Measurements from ENCODE around the gene GNS. TPM values are rescaled to one million over a fixed set of nuclear protein-coding genes. Genes with fewer than 3 reads are reported as not detected.

Gene GNS
- total RNA-seq, 1 donor from 2014 or later = 76.7 TPM

DNA sequence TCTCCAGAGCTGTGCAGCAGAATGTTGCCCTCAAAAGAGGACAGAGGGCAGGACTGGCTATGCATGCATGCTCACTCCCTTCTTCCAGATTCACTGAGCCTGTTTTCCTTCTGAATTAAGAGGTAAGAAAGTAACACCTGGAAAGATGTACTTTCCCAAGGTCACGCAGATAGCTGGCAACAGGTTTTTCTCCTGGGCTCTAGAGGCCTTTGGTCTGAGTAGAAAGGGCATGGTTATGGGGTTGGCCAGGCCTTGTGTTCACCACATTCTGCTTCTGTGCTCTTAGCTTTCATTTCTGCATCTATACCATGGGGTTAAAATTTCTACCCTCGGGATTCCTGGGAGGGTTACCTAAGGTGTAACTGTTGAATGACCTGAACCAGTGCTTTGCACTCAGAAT lies 91.4 kb downstream of the GNS start:
- TF ChIP-seq, protein P1, sequence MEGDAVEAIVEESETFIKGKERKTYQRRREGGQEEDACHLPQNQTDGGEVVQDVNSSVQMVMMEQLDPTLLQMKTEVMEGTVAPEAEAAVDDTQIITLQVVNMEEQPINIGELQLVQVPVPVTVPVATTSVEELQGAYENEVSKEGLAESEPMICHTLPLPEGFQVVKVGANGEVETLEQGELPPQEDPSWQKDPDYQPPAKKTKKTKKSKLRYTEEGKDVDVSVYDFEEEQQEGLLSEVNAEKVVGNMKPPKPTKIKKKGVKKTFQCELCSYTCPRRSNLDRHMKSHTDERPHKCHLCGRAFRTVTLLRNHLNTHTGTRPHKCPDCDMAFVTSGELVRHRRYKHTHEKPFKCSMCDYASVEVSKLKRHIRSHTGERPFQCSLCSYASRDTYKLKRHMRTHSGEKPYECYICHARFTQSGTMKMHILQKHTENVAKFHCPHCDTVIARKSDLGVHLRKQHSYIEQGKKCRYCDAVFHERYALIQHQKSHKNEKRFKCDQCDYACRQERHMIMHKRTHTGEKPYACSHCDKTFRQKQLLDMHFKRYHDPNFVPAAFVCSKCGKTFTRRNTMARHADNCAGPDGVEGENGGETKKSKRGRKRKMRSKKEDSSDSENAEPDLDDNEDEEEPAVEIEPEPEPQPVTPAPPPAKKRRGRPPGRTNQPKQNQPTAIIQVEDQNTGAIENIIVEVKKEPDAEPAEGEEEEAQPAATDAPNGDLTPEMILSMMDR (conservative IDR thresholded peaks at IDR 0.05) = no peak
- Mint-ChIP-seq H3K4me1 (ENCODE audit: unreplicated experiment) (peaks cover 54% of the 10 kb centered on the region), H3K27ac (no peak overlapping the region), H3K36me3 (no peaks in the 10 kb centered on the region), H3K4me3 (no peak overlapping the region), H3K9me3 (no peaks in the 10 kb centered on the region), H3K27me3 (no peaks in the 10 kb centered on the region)
- no peak for DNase-seq (ENCODE audit: extremely low spot score, unreplicated experiment)

DNA sequence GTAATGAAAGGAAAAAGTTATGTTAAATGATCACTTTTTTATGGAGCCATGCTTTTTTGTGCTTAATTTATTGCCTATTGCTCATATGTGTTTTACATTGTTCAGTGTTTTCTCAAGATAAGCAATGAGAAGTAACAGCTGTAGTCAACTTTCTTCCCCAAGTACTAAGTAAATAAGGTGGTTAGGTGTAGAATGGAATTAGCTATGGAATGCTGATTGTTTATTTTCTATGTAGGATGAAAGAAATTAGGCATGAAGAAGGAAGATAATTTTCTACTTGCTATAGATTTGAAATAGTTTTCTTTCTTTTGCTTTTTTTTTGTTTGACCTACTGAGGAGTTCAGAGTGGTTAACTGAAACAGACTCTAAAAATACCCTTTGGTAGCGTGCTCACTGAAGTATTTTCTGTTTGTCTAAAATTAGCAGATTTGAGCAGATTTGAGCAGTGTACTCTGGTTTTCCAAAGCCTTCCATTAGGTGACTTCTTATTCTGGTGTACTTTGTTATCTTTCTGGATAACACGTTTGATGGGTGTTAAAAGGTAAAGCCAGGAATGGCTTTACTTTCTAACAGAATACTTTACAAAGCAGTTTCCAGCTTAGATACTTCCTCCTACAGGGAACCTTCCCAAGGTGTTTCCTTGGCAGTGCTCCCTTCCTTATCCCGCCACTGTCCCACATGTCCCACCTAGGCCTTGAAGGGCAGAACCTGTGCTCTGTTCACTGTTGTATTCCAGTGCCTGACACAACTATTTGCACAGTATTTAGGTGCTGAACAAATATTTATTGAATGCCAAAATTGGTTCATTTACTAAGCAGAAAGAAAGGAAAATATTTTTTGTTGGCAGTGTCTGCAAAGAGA lies 92.9 kb downstream of the GNS start:
- TF ChIP-seq, protein P1 (conservative IDR thresholded peaks at IDR 0.05) = no peak
- DNase-seq (ENCODE audit: extremely low spot score, unreplicated experiment) = no peak
- no peaks in the 10 kb centered on the region for H3K36me3 Mint-ChIP-seq
- no peaks in the 10 kb centered on the region for H3K27me3 Mint-ChIP-seq
- H3K4me3 Mint-ChIP-seq = no peak overlapping the region
- H3K27ac Mint-ChIP-seq = no peak overlapping the region
- H3K9me3 Mint-ChIP-seq = no peaks in the 10 kb centered on the region
- peaks cover 50% of the 10 kb centered on the region for H3K4me1 Mint-ChIP-seq (ENCODE audit: unreplicated experiment)

DNA sequence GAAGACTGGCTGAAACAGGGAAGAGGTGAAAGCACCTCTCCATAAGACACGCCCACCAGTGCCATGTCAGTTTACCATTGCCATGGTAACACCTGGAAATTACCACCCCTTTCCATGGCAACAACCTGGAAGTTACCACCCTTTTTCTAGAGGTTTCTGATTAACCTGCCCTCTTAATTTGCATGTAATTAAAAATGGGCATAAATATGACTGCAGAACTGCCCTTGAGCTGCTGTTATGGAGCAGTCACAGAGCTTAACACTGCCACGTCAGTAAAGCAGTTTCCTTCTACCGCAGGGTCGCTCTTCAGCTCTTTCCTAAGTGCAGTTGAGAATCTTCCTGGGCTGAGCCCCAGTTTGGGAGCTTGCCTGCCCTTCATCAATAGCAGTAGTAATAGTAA lies 93.7 kb downstream of the GNS start:
- Mint-ChIP-seq H3K27ac (no peak overlapping the region), H3K4me3 (no peak overlapping the region), H3K4me1 (ENCODE audit: unreplicated experiment) (peaks cover 45% of the 10 kb centered on the region), H3K9me3 (no peaks in the 10 kb centered on the region), H3K36me3 (no peaks in the 10 kb centered on the region), H3K27me3 (no peaks in the 10 kb centered on the region)
- DNase-seq (ENCODE audit: extremely low spot score, unreplicated experiment) = no peak
- TF ChIP-seq, protein P1 (conservative IDR thresholded peaks at IDR 0.05) = no peak

Other genes starting within 250 kb of the GNS start
- gene RASSF3, start 148.9 kb downstream of the GNS start, total RNA-seq (ENCODE audit: low replicate concordance) = 16.3 and 31.8 TPM in 2 replicates
- gene TBC1D30, start 65.2 kb upstream of the GNS start, total RNA-seq (ENCODE audit: low replicate concordance) = 2.8 and 5.6 TPM in 2 replicates

All from type B pancreatic cell (in vitro differentiated cells).